NB4 (cell line): ENCODE data around the gene MCMBP.
"Not testable (repeated sequence)": the region's sequence is repeated elsewhere in the genome, so short reads cannot be mapped to it uniquely, and the experiment has no call there.

Experiments
- DNase-seq: peaks from one replicate; pipeline ENCODE4 v3.0.0; 2010; ENCODE audit warnings: low read depth
- H3K4me3 ChIP-seq: one replicate; pipeline ENCODE4 v1.5.1; 2011; ENCODE audit warnings: mild to moderate bottlenecking, low read depth, low read length, moderate library complexity
- MAX ChIP-seq: IDR thresholded peaks from 2 replicates; pipeline ENCODE4 v1.6.1; 2011; ENCODE audit warnings: low read depth, low read length
- MYC ChIP-seq: IDR thresholded peaks from 2 replicates; pipeline ENCODE4 v1.6.1; 2011; ENCODE audit warnings: low read depth, low read length
- POLR2A ChIP-seq: IDR thresholded peaks from 2 replicates; pipeline ENCODE4 v1.6.1; 2011; ENCODE audit warnings: mild to moderate bottlenecking; ENCODE audit not compliant: insufficient read length; ENCODE audit errors: extremely low read depth
- TF ChIP-seq, protein P1 (sequence below): IDR thresholded peaks from one replicate; pipeline ENCODE4 v1.5.1; 2012; ENCODE audit warnings: low read depth, low read length

Gene MCMBP

DNA sequence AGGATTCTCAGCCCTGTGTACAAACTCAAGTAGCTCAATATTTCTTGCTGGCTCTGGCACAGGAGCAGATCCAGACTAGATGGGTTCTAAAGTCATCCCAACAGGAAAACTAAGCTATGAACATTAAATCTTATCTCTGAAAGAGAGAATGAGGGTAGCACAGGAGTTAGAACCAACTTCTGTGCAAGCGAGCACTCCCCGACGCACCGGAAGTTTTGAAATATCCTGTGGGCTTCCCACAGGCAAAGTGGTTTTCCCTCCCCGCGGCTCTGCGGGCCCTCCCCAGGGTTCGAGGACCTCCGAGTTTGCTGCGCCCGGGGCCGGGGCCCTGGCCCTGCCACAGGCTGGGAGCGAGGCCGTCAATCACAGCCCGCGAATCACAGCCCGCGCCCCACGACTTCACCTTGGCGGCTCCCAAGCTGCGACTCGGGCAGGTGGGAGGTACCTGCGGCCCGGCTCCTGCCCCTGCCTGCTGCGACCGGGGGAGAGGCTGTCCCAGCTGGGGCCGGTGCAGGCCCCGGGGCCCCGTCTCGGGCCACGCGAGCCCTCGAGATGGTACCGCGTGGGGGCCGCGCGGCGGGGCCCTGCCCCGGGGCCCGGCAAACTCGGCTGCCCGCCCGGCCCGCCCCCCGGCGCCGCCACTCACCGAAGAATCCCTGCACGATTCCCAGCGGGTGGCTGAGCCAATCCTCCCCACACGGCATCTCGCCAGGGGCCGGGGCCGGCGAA lies 598 bp downstream of the MCMBP start:
- peak overlapping the region; percentile 88 for H3K4me3 ChIP-seq
- DNase-seq: peak; percentile 93
- TF ChIP-seq MYC (no peak), POLR2A (no peak), MAX (no peak; the same call in 1 of the 2 replicates)
- TF ChIP-seq, protein P1, sequence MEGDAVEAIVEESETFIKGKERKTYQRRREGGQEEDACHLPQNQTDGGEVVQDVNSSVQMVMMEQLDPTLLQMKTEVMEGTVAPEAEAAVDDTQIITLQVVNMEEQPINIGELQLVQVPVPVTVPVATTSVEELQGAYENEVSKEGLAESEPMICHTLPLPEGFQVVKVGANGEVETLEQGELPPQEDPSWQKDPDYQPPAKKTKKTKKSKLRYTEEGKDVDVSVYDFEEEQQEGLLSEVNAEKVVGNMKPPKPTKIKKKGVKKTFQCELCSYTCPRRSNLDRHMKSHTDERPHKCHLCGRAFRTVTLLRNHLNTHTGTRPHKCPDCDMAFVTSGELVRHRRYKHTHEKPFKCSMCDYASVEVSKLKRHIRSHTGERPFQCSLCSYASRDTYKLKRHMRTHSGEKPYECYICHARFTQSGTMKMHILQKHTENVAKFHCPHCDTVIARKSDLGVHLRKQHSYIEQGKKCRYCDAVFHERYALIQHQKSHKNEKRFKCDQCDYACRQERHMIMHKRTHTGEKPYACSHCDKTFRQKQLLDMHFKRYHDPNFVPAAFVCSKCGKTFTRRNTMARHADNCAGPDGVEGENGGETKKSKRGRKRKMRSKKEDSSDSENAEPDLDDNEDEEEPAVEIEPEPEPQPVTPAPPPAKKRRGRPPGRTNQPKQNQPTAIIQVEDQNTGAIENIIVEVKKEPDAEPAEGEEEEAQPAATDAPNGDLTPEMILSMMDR: no peak

DNA sequence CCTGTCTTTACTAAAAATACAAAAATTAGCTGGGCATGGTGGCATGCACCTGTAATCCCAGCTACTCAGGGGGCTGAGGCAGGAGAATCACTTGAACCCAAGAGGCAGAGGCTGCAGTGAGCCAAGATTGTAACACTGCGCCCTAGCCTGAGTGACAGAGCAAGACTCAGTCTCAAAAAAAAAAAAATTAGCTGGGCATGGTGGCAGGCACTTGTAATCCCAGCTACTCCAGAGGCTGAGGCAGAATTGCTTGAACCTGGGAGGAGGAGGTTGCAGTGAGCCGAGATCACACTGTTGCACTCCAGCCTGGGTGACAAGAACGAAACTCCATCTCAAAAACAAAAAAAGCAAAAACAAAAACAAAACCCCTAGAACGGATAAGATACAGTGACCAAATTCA lies 3.2 kb downstream of the MCMBP start:
- H3K4me3 ChIP-seq: not testable (repeated sequence)

DNA sequence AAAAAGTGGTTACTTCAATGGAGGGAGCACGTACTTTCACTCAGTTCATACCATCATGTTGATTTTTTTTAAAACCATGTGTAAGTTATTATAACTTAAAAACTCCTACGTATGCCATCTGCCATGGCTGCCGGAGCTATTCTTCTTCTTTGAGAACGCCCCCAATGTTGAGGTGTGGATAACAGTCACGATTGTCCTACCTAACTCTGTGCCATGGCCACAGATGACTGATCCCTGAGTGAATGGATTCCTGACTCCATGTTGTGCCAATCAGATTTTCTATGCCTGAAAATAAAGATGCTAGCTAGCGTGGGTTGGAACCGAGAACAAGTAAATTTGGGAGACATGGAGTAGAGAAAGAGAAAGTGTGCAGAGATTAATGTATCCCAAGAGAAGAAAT lies 5.3 kb downstream of the MCMBP start:
- H3K4me3 ChIP-seq: no peak overlapping the region
- no peak for DNase-seq
- TF ChIP-seq, protein P1: no peak
- TF ChIP-seq POLR2A: no peak
- no peak for TF ChIP-seq MYC
- TF ChIP-seq MAX: no peak

More for the DNA sequence above, 3.2 kb downstream of the MCMBP start:
- DNase-seq: not testable (repeated sequence)

- DNase-seq: no peak
- TF ChIP-seq POLR2A: no peak
- TF ChIP-seq MAX: no peak
- TF ChIP-seq, protein P1: no peak
- TF ChIP-seq MYC: no peak
- no peak overlapping the region for H3K4me3 ChIP-seq
Observed at GRCh38 chr10:119865699-119866240, 6.9 kb downstream of the MCMBP start.

- TF ChIP-seq MYC (no peak), MAX (no peak), POLR2A (no peak)
- TF ChIP-seq, protein P1: no peak
- peak; percentile 32 for DNase-seq
- H3K4me3 ChIP-seq: no peak overlapping the region
Observed at GRCh38 chr10:119863951-119864565, 8.6 kb downstream of the MCMBP start.

- TF ChIP-seq, protein P1: no peak
- TF ChIP-seq MAX: no peak
- TF ChIP-seq POLR2A: no peak
- no peak for TF ChIP-seq MYC
- DNase-seq: no peak
- H3K4me3 ChIP-seq: no peak overlapping the region
Observed at GRCh38 chr10:119862524-119862923, 10.1 kb downstream of the MCMBP start.
